Left kidney (tissue), 2 donors: ENCODE results near the gene PCBP4. TPM values are rescaled to one million over a fixed set of nuclear protein-coding genes. Genes with fewer than 3 reads are reported as not detected.

ENCODE experiments used
- DNase-seq: peaks from one replicate; pipeline ENCODE4 v3.0.0-alpha.2; 2013
- polyA plus RNA-seq: library from polyadenylated mRNA; unstranded; fragments of 120-200 nt; gene quantifications from one replicate; pipeline ENCODE4 v1.2.1, GENCODE V29; 2013; ENCODE audit not compliant: insufficient read length

PCBP4 gene
- polyA plus RNA-seq, 1 donor = 60.2 TPM

DNA sequence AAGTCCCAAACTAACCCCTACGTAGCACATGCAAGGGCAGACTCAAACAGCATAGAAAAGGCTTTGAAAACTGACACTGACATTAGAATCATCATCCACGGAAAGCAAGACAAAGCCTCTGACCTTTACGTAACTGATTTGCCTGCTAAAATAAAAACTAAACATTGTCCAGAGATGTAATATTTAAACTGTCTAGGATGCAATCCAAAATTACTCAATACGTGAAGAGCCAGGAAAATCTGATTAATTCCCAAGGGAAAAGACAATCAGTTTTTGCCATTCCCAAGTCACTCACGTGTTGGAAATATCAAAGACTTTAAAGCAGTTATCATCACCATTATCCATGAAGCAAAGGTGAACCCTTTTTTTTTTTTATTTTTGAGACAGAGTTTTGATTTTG is 50.8 kb downstream of the PCBP4 start:
- DNase-seq = no peak

DNA sequence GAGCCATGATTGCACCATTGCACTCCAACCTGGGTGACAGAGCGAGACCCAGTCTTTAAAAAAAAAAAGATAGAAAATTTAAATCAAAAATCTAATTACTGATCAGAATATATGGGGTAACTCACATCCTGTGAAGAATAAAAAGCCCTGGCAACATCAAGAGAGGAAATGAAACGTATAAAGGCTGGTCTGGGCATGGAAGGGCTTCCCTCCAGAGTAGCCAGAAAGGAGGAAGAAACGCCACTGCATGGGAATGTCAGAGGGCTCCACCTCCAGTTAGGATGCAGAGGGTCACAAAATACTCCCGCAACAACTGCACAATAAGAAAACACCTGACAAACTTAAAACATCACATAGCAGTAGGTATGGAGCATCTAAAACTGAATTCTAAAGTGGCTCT is 59.2 kb downstream of the PCBP4 start:
- no peak for DNase-seq

Other genes starting within 250 kb of the PCBP4 start
- not detected for gene IQCF6, start 188.2 kb downstream of the PCBP4 start, polyA plus RNA-seq
- gene IQCF2, start 105.8 kb downstream of the PCBP4 start, polyA plus RNA-seq = not detected
- gene IQCF5, start 91.9 kb downstream of the PCBP4 start, polyA plus RNA-seq = not detected
- not detected for gene IQCF1, start 64.1 kb downstream of the PCBP4 start, polyA plus RNA-seq
- 17.6 TPM for gene RRP9, start 25.6 kb downstream of the PCBP4 start, polyA plus RNA-seq
- 18.0 TPM for gene PARP3, start 25.1 kb downstream of the PCBP4 start, polyA plus RNA-seq
- 0.48 TPM for gene GPR62, start 12.1 kb downstream of the PCBP4 start, polyA plus RNA-seq
- 76.9 TPM for gene ABHD14B, start 6.6 kb upstream of the PCBP4 start, polyA plus RNA-seq
- gene ABHD14A, start 7.6 kb upstream of the PCBP4 start, polyA plus RNA-seq = 22.3 TPM
- gene ACY1, start 16.1 kb upstream of the PCBP4 start, polyA plus RNA-seq = 109 TPM
- gene RPL29, start 28.4 kb upstream of the PCBP4 start, polyA plus RNA-seq = 1,406 TPM
- 13.9 TPM for gene DUSP7, start 89.1 kb upstream of the PCBP4 start, polyA plus RNA-seq
- gene POC1A, start 187.0 kb upstream of the PCBP4 start, polyA plus RNA-seq = 10.5 TPM
- gene ALAS1, start 230.7 kb upstream of the PCBP4 start, polyA plus RNA-seq = 46.7 TPM